A549 treated with ZK216348 at 1 μM for 4 hours (cell line): ENCODE measurements around the gene OCIAD2. TPM values are rescaled to one million over a fixed set of nuclear protein-coding genes. Genes with fewer than 3 reads are reported as not detected.

Experiments used
- total RNA-seq: library from RNA; stranded (reverse); fragments of 200-300 nt; extraction: Qiagen RNA extraction; gene quantifications from 5 replicates; pipeline ENCODE4 v1.2.3, GENCODE V29; 2022; ENCODE audit warnings: low read depth

Gene OCIAD2
- total RNA-seq, result 102 to 172 TPM (median 107 TPM) in 5 replicates

DNA sequence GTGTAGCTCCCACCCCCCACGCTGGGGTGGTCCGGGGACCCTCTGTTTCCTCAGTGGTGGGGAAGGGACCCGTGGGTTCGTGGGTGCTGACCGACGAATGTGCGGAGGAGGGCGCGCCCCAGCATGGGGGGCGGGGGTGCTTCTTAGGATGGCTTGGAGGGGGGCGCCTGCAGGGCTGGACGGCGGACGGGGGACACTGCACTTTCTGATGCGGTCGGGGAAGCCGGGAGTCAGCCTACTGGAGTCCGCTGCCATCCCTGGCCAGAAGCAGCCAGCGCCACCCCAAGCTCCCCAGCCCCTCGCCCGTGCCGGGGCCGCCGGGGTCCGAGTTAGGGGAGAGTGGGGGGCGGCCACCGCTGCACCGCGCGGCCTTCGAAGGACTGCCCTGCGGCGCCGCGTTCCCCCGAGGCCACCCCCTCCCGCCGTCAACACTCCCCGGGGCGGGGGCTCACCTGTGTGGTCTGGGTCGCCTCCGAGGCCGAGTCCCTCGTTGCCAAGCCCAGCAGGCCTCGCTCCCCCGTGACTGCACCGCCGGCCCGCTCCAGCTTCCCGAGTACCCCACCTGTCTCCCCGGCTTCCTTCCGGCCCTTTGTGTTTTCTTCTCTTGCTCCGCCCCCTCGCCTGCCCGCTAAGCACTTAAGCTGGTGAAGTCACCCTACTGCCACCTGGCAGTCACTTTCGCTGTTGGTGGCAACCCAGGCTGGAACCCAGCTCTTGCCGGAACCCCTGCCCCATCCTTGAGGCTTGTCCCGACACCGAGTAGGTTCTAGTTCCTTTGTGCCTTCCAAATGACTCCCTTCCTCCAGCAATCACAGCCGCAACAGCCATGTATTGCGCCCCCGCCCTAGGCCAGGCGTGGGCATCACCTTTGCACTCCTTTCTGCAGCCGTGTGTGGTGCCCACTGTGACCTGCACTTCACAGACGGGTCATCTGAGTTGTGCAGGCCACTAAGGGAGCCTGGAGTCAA is at the start of gene OCIAD2:
OCIAD2 (minus strand) TSS at position 569 of the 968 bp plus-strand sequence. CDS start 2,225 bp downstream, outside the sequence.

Other genes starting within 250 kb of the OCIAD2 start
- gene FRYL, start 126.5 kb downstream of the OCIAD2 start, total RNA-seq, result 7.1 to 11.0 TPM (median 9.8 TPM) in 5 replicates
- gene OCIAD1, start 75.7 kb downstream of the OCIAD2 start, total RNA-seq, result 112 to 208 TPM (median 124 TPM) in 5 replicates
- gene CWH43, start 79.5 kb upstream of the OCIAD2 start, total RNA-seq, result not detected in 5 replicates